Ramos (cell line): ENCODE data around the gene NLK.
"Not testable (repeated sequence)": the region's sequence is repeated elsewhere in the genome, so short reads cannot be mapped to it uniquely, and the experiment has no call there.

ENCODE experiments used
- in situ Hi-C: fragments of 300-500 bp; cut with MboI; formaldehyde crosslinking; loops from one replicate; pipeline ENCODE4 v1.14.3; 2022; ENCODE audit warnings: low sequenced_read_pairs; ENCODE audit not compliant: unreplicated experiment

The NLK gene

GRCh38 chr17:28042657-28042720, at the start of gene NLK:
Gene NLK, plus strand, starts transcription at chr17:28042677. Its CDS starts 197 bp downstream, at chr17:28042874.
- in situ Hi-C loops = loop anchor here (25.0 kb wide), 2 partner anchors 370 to 680 kb away; partner anchors contain the start of gene SLC46A1

GRCh38 chr17:27993161-27993695, 49.2 kb upstream of the NLK start:
- in situ Hi-C loops = no loop called here

- in situ Hi-C loops = no loop called here
Observed at GRCh38 chr17:27993723-27994310, 48.7 kb upstream of the NLK start.

GRCh38 chr17:27994586-27994985, 47.9 kb upstream of the NLK start:
- in situ Hi-C loops = no loop called here

GRCh38 chr17:27995554-27995953, 46.9 kb upstream of the NLK start:
- in situ Hi-C loops = no loop called here

- in situ Hi-C loops = no loop called here
Observed at GRCh38 chr17:27996202-27997043, 46.1 kb upstream of the NLK start.

- in situ Hi-C loops = no loop called here
Observed at GRCh38 chr17:27997044-27997401, 45.5 kb upstream of the NLK start.

GRCh38 chr17:27997522-27997921, 45.0 kb upstream of the NLK start:
- in situ Hi-C loops = no loop called here

- in situ Hi-C loops = no loop called here
Observed at GRCh38 chr17:28001149-28001548, 41.3 kb upstream of the NLK start.

- in situ Hi-C loops = no loop called here
Observed at GRCh38 chr17:28004344-28004743, 38.1 kb upstream of the NLK start.

- in situ Hi-C loops = not testable (repeated sequence)
Observed at GRCh38 chr17:28007925-28008324, 34.6 kb upstream of the NLK start.

GRCh38 chr17:28008513-28008912, 34.0 kb upstream of the NLK start:
- in situ Hi-C loops = no loop called here

- in situ Hi-C loops = no loop called here
Observed at GRCh38 chr17:28010406-28010805, 32.1 kb upstream of the NLK start.

GRCh38 chr17:28018439-28019070, 23.9 kb upstream of the NLK start:
- in situ Hi-C loops = no loop called here

- in situ Hi-C loops = no loop called here
Observed at GRCh38 chr17:28020515-28020914, 22.0 kb upstream of the NLK start.

GRCh38 chr17:28029044-28029443, 13.4 kb upstream of the NLK start:
- in situ Hi-C loops = loop anchor here (25.0 kb wide), 2 partner anchors 383 to 667 kb away; partner anchors contain the start of gene SLC46A1

GRCh38 chr17:28030386-28030785, 12.1 kb upstream of the NLK start:
- in situ Hi-C loops = loop anchor here (25.0 kb wide), 2 partner anchors 382 to 668 kb away; partner anchors contain the start of gene SLC46A1

- in situ Hi-C loops = loop anchor here (25.0 kb wide), 2 partner anchors 381 to 669 kb away; partner anchors contain the start of gene SLC46A1
Observed at GRCh38 chr17:28031174-28031573, 11.3 kb upstream of the NLK start.

- in situ Hi-C loops = loop anchor here (25.0 kb wide), 2 partner anchors 378 to 672 kb away; partner anchors contain the start of gene SLC46A1
Observed at GRCh38 chr17:28033972-28034714, 8.3 kb upstream of the NLK start.

GRCh38 chr17:28035452-28035851, 7.0 kb upstream of the NLK start:
- in situ Hi-C loops = loop anchor here (25.0 kb wide), 2 partner anchors 377 to 673 kb away; partner anchors contain the start of gene SLC46A1
